Mesothelial cell of epicardium (in vitro differentiated cells): ENCODE measurements around the gene ELMO2. TPM values are rescaled to one million over a fixed set of nuclear protein-coding genes. Genes with fewer than 3 reads are reported as not detected.

Experiments used
- DNase-seq, 2 experiments: peaks; one replicate each; pipeline ENCODE4 v3.0.0; 2021; ENCODE audit warnings: low spot score in 2 of 2; ENCODE audit not compliant: unreplicated experiment in 2 of 2
- H3K27ac Mint-ChIP-seq: 2 replicates; pipeline ENCODE4 v1.8.0; 2021; ENCODE audit warnings: mixed read lengths
- H3K27me3 Mint-ChIP-seq: 2 replicates; pipeline ENCODE4 v1.8.0; 2021; ENCODE audit warnings: low read depth, mixed read lengths
- H3K36me3 Mint-ChIP-seq: 2 replicates; pipeline ENCODE4 v1.8.0; 2021; ENCODE audit warnings: mixed read lengths
- H3K4me1 Mint-ChIP-seq: 2 replicates; pipeline ENCODE4 v1.8.0; 2021; ENCODE audit warnings: mixed read lengths
- H3K4me3 Mint-ChIP-seq: 2 replicates; pipeline ENCODE4 v1.8.0; 2021; ENCODE audit warnings: mild to moderate bottlenecking, moderate library complexity, mixed read lengths
- H3K9me3 Mint-ChIP-seq: 2 replicates; pipeline ENCODE4 v1.8.0; 2021; ENCODE audit warnings: mixed read lengths
- total RNA-seq: library from RNA; stranded (reverse); gene quantifications from 3 replicates; pipeline ENCODE4 v1.2.1, GENCODE V29; 2021
- TF ChIP-seq, protein P1 (sequence below): fragments of 200-600 bp; sonication (generic); IDR thresholded peaks from one replicate; pipeline ENCODE4 v1.5.0; 2021; ENCODE audit warnings: antibody characterized with exemption; ENCODE audit not compliant: unreplicated experiment

The ELMO2 gene
- total RNA-seq, 1 donor from 2014 or later: 53.2 TPM

DNA sequence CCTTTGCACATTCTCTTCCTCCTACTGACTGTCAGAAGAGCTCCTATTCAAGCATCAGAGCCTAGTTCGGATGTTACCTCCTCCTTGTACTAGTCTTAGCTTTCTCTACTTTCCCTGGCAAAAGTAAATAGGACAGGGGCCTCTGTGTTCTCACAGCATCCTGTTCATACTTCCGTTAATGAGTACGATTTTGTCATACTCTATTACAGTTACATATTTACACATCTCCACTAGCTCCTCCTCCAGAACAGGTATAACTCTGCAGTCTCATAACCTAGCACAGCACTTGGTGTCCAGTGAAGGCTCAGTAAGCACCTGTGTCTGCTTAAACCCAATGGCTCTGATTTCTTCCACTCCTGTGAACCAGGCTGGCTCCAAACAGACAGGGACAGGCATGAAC is 7.0 kb downstream of the ELMO2 start:
- Mint-ChIP-seq H3K27ac (peak overlapping the region; percentile 77), H3K27me3 (no peaks in the 10 kb centered on the region)

DNA sequence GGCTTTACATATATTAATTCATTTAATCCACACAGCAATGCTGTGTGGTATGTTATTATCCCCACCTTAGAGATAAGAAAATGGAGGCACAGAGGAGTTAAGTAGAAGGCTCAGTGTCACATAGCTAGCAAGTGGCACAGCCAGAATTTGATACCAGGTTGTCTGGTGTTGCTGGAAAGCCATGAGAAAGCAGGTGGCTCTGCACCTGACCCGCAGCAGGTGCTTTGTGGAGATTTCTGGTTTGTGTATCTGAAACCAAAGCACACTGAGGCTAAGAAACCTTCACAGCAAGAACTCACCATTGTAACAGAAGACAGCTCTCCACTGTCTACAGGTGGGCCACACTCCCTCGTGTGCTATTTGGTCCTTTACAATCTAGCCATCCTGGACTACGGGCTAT is 7.5 kb downstream of the ELMO2 start:
- Mint-ChIP-seq H3K36me3 (no peaks in the 10 kb centered on the region), H3K4me3 (no peak overlapping the region), H3K27ac (peak overlapping the region; percentile 77)

More for the DNA sequence above, 7.0 kb downstream of the ELMO2 start:
- DNase-seq: no peak
- Mint-ChIP-seq H3K9me3 (no peaks in the 10 kb centered on the region), H3K36me3 (no peaks in the 10 kb centered on the region), H3K4me1 (peaks cover 42% of the 10 kb centered on the region), H3K4me3 (no peak overlapping the region)
- TF ChIP-seq, protein P1, sequence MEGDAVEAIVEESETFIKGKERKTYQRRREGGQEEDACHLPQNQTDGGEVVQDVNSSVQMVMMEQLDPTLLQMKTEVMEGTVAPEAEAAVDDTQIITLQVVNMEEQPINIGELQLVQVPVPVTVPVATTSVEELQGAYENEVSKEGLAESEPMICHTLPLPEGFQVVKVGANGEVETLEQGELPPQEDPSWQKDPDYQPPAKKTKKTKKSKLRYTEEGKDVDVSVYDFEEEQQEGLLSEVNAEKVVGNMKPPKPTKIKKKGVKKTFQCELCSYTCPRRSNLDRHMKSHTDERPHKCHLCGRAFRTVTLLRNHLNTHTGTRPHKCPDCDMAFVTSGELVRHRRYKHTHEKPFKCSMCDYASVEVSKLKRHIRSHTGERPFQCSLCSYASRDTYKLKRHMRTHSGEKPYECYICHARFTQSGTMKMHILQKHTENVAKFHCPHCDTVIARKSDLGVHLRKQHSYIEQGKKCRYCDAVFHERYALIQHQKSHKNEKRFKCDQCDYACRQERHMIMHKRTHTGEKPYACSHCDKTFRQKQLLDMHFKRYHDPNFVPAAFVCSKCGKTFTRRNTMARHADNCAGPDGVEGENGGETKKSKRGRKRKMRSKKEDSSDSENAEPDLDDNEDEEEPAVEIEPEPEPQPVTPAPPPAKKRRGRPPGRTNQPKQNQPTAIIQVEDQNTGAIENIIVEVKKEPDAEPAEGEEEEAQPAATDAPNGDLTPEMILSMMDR: no peak

DNA sequence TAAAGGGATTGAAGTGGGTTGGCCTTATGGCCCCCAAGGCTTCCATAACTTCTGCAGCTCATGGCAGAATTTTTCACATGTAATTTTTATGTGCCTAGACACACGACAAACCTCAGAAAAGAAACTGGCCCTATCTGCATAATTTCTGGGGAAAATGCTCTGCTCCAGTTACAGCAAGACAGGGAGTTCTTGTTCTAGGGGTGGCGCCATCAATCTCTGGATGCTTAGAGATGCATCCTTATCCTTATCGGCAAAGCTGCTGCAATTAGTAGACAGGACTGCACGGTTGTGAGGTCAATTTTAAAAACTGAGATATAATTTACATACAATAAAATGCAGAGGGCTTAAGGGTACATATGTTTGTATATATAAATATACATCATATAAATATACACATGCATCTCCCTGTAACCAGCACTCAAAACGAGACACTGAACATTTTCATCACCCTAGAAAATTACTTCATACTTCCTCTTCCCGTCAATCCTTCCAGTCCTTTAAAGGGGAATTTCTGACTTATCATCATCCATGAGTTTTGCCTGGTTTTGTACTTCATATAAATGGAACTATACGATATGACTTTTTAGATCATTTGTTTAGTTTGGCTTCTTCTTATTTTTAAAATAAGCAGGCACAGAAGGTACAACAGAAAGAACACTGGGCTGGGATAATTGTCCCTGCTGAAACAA is 10.2 kb downstream of the ELMO2 start:
- H3K4me3 Mint-ChIP-seq: no peak overlapping the region
- H3K4me1 Mint-ChIP-seq: peaks cover 28% of the 10 kb centered on the region
- H3K27ac Mint-ChIP-seq: no peak overlapping the region
- H3K9me3 Mint-ChIP-seq: no peaks in the 10 kb centered on the region
- H3K27me3 Mint-ChIP-seq: no peaks in the 10 kb centered on the region
- peaks cover 10% of the 10 kb centered on the region for H3K36me3 Mint-ChIP-seq
- no peak for DNase-seq
- TF ChIP-seq, protein P1: no peak

More for the DNA sequence above, 7.5 kb downstream of the ELMO2 start:
- no peak for DNase-seq
- TF ChIP-seq, protein P1: no peak
- no peaks in the 10 kb centered on the region for H3K9me3 Mint-ChIP-seq
- H3K4me1 Mint-ChIP-seq: peaks cover 40% of the 10 kb centered on the region
- no peaks in the 10 kb centered on the region for H3K27me3 Mint-ChIP-seq

DNA sequence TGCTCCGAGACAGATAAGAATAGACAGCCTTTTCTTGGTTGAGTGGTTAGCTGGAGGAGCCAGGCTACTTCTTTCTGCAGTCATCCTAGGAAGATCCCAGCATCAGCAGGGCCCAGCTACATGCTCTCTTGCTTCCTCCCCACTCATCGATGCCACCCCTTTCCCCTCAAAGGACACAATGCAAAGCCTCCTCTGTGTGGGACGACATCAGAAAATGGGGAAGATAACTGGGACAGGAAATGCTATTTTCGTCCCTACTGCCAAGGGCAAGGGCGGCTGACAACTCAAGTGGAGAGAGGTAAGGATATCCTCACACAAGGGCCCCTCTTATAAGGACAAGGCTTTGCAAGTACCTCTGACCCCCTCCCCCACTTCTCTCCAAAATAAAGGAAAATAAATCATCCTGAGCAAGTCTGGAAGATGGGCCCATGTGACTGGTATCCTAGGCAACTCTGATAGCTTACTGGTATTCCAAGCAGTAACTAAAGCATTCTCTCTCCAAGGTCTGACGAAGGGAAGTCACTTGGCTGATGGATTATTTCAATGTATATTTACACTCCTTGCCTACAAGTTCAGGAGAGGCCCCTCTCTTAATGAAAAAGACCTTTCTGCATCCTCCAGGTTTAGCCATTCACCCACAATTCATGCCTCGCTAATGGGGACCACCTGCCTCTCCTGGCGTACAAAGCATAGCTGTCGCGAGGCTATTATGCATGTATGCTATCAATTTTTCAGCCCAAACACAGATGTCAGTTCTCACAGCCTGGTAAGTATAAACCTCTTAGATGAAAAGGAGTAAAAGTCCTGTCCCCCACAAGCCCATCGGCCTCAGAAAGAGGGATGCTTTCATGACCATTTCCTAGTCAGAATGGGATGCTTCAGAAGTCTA is 11.3 kb downstream of the ELMO2 start:
- Mint-ChIP-seq H3K27ac (no peak overlapping the region), H3K4me3 (no peak overlapping the region), H3K36me3 (peaks cover 17% of the 10 kb centered on the region), H3K9me3 (no peaks in the 10 kb centered on the region), H3K27me3 (no peaks in the 10 kb centered on the region), H3K4me1 (peaks cover 17% of the 10 kb centered on the region)
- TF ChIP-seq, protein P1: no peak
- no peak for DNase-seq

DNA sequence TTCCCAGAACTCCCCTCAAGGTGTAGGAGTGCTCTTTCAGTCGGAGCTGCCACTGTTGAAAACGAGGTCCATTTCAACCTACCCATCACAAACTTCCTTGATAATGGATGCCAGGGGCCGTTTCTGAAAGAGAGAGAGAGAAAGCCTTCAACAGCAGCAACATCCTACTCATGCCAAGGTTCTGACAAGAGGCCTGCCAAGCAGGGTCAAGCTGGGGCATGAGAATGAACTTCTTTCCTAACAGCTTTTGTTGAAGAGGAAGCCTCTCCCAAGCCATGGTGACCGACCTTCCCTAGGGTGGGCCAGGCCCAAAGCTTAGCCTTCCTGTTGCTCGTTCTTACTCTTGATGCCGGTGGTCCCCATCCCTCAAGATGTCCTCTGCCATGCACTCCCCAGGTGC is 12.4 kb downstream of the ELMO2 start:
- TF ChIP-seq, protein P1: no peak
- Mint-ChIP-seq H3K4me3 (no peak overlapping the region), H3K4me1 (peaks cover 9% of the 10 kb centered on the region), H3K36me3 (peaks cover 20% of the 10 kb centered on the region), H3K9me3 (no peaks in the 10 kb centered on the region), H3K27ac (no peak overlapping the region), H3K27me3 (no peaks in the 10 kb centered on the region)
- no peak for DNase-seq
